Gastroesophageal sphincter (tissue), 3 donors: ENCODE measurements around the gene TTYH3.

Experiments used
- EP300 ChIP-seq: sonication (generic); formaldehyde crosslinking; IDR thresholded peaks from one replicate; pipeline ENCODE4 v1.6.1; 2017; ENCODE audit warnings: antibody characterized with exemption, mild to moderate bottlenecking
- POLR2A ChIP-seq, 2 donors: fragments of 450-650 bp; IDR thresholded peaks; one replicate each; pipeline ENCODE4 v1.6.1; 2017; ENCODE audit warnings: antibody characterized with exemption in 2 of 2, mild to moderate bottlenecking in 2 of 2, moderate library complexity in 1 of 2
- POLR2AphosphoS5 ChIP-seq: sonication (generic); formaldehyde crosslinking; IDR thresholded peaks from one replicate; pipeline ENCODE4 v1.6.1; 2017; ENCODE audit warnings: antibody characterized with exemption
- TF ChIP-seq, protein P1 (sequence below), 4 experiments: fragments of 200-600 bp in 2 of 4; fragments of 450-650 bp in 2 of 4; sonication (generic) in 1 of 4; IDR thresholded peaks; one replicate each; pipeline ENCODE4 v1.5.1; 2017 to 2019; ENCODE audit warnings: antibody characterized with exemption in 4 of 4, mild to moderate bottlenecking in 2 of 4, moderate library complexity in 2 of 4

DNA sequence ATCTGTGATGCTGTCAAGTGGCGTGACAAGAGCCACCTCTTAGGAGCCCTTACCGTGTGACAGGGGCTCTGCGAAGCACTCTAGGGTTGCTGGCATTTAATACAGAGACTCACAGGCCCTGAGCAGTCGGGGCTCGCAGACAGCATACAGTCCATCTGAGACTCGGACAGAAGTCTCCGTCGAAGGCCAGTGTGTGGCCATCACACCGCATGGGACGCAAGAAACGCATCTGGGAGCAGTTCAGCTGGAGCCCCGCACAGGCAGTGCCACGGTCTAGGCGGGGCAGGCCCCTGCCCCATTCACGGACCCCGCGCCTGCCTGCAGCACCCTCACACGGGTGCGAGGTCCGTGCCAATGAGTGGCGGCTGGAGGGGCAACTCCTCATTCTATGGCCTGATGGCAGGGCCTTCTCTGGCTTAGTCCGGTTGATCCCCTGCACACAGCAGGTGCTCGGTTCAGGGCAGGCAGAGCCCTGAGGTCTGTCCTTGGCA lies 39.4 kb upstream of the TTYH3 start:
- TF ChIP-seq, protein P1, sequence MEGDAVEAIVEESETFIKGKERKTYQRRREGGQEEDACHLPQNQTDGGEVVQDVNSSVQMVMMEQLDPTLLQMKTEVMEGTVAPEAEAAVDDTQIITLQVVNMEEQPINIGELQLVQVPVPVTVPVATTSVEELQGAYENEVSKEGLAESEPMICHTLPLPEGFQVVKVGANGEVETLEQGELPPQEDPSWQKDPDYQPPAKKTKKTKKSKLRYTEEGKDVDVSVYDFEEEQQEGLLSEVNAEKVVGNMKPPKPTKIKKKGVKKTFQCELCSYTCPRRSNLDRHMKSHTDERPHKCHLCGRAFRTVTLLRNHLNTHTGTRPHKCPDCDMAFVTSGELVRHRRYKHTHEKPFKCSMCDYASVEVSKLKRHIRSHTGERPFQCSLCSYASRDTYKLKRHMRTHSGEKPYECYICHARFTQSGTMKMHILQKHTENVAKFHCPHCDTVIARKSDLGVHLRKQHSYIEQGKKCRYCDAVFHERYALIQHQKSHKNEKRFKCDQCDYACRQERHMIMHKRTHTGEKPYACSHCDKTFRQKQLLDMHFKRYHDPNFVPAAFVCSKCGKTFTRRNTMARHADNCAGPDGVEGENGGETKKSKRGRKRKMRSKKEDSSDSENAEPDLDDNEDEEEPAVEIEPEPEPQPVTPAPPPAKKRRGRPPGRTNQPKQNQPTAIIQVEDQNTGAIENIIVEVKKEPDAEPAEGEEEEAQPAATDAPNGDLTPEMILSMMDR (IDR thresholded peaks at IDR 0.05): no peak
- TF ChIP-seq POLR2AphosphoS5 (no peak), POLR2A (IDR thresholded peaks at IDR 0.05) (no peak), EP300 (no peak)
